Measurements from ENCODE around the gene RASSF8. TPM values are rescaled to one million over a fixed set of nuclear protein-coding genes. Genes with fewer than 3 reads are reported as not detected.

The RASSF8 gene
- total RNA-seq, 1 donor from 2014 or later, result 60.6 TPM

DNA sequence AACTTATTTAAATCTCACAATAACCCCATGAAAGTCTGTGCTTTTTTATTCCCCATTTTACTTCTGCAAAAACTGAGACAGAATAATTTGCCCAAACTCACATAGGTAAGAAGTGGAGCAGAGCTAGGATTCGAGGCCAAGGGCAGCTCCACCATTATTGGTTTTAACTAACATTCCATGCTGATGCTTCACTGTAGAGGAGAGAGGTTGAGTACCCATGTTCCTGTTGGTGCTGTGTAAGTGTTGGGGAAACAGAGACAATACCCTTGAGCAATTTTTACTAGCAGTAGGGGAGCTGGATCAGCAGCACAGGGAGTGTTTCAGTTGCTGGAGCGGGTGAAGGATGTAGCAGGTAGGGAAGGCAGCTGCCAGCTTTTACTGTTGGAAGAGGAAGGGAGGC lies 21.1 kb downstream of the RASSF8 start:
- H3K4me1 Mint-ChIP-seq, result peaks cover 41% of the 10 kb centered on the region
- no peak for DNase-seq (ENCODE audit: low spot score in 2 of 2, unreplicated experiment in 2 of 2)
- H3K36me3 Mint-ChIP-seq, result no peaks in the 10 kb centered on the region
- no peak overlapping the region for H3K4me3 Mint-ChIP-seq
- H3K27ac Mint-ChIP-seq, result peak overlapping the region; percentile 14
- H3K9me3 Mint-ChIP-seq, result no peaks in the 10 kb centered on the region
- TF ChIP-seq, protein P1, sequence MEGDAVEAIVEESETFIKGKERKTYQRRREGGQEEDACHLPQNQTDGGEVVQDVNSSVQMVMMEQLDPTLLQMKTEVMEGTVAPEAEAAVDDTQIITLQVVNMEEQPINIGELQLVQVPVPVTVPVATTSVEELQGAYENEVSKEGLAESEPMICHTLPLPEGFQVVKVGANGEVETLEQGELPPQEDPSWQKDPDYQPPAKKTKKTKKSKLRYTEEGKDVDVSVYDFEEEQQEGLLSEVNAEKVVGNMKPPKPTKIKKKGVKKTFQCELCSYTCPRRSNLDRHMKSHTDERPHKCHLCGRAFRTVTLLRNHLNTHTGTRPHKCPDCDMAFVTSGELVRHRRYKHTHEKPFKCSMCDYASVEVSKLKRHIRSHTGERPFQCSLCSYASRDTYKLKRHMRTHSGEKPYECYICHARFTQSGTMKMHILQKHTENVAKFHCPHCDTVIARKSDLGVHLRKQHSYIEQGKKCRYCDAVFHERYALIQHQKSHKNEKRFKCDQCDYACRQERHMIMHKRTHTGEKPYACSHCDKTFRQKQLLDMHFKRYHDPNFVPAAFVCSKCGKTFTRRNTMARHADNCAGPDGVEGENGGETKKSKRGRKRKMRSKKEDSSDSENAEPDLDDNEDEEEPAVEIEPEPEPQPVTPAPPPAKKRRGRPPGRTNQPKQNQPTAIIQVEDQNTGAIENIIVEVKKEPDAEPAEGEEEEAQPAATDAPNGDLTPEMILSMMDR (IDR thresholded peaks at IDR 0.05; ENCODE audit: unreplicated experiment), result no peak
- no peaks in the 10 kb centered on the region for H3K27me3 Mint-ChIP-seq (ENCODE audit: low read depth)

DNA sequence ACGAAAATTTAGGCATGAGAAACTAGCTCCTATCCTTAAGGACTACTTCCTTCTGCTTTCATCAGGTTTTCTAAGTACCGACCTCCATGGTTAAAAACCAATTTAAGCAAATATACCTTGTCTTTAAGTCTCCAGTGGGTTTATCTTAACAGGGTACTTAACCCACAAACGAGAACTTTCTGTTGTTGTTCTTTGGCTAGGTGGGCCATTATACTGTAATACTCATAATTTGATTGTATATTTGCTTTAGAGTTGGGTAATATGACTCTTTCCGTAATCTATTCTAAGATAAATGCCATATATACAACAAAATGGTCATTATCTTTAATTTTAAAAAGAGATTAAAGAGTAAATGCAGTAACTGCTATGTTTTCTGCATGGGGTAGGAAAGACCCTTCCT lies 21.6 kb downstream of the RASSF8 start:
- TF ChIP-seq, protein P1 (IDR thresholded peaks at IDR 0.05; ENCODE audit: unreplicated experiment), result no peak
- no peak overlapping the region for H3K27ac Mint-ChIP-seq
- H3K9me3 Mint-ChIP-seq, result no peaks in the 10 kb centered on the region
- no peaks in the 10 kb centered on the region for H3K27me3 Mint-ChIP-seq (ENCODE audit: low read depth)
- no peak overlapping the region for H3K4me3 Mint-ChIP-seq
- DNase-seq (ENCODE audit: low spot score in 2 of 2, unreplicated experiment in 2 of 2), result no peak
- peaks cover 36% of the 10 kb centered on the region for H3K4me1 Mint-ChIP-seq
- no peaks in the 10 kb centered on the region for H3K36me3 Mint-ChIP-seq

GRCh38 chr12:25981597-25981996 lies 23.1 kb downstream of the RASSF8 start:
- Mint-ChIP-seq H3K27ac (no peak overlapping the region), H3K4me1 (peaks cover 32% of the 10 kb centered on the region), H3K4me3 (no peak overlapping the region), H3K36me3 (no peaks in the 10 kb centered on the region), H3K9me3 (no peaks in the 10 kb centered on the region), H3K27me3 (ENCODE audit: low read depth) (no peaks in the 10 kb centered on the region)
- DNase-seq (ENCODE audit: low spot score in 2 of 2, unreplicated experiment in 2 of 2), result no peak
- TF ChIP-seq, protein P1 (IDR thresholded peaks at IDR 0.05; ENCODE audit: unreplicated experiment), result no peak

DNA sequence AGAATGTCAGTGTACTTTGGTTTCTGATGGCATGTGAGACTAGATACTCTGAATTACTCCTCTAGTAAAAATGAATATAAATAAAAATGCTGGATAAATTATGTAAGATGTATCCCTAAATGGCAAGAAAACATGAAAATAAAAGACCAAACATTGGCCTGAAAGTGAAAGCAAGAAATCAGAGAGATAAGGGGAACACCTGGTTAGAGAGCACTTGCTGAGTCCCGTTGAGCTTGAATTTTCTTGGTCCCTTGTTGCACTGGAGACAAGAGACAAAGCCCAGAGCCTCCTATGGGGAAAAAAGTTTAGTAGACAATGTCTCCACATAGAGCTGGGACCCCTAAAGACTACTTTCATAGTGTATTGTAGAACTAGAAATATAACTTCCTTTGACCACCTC lies 23.9 kb downstream of the RASSF8 start:
- Mint-ChIP-seq H3K27me3 (ENCODE audit: low read depth) (no peaks in the 10 kb centered on the region), H3K9me3 (no peaks in the 10 kb centered on the region), H3K36me3 (no peaks in the 10 kb centered on the region), H3K4me3 (no peak overlapping the region), H3K27ac (no peak overlapping the region), H3K4me1 (peaks cover 32% of the 10 kb centered on the region)
- TF ChIP-seq, protein P1 (IDR thresholded peaks at IDR 0.05; ENCODE audit: unreplicated experiment), result no peak
- no peak for DNase-seq (ENCODE audit: low spot score in 2 of 2, unreplicated experiment in 2 of 2)

- no peak for DNase-seq (ENCODE audit: low spot score in 2 of 2, unreplicated experiment in 2 of 2)
- no peaks in the 10 kb centered on the region for H3K9me3 Mint-ChIP-seq
- H3K4me3 Mint-ChIP-seq, result no peak overlapping the region
- no peak overlapping the region for H3K27ac Mint-ChIP-seq
- TF ChIP-seq, protein P1 (IDR thresholded peaks at IDR 0.05; ENCODE audit: unreplicated experiment), result no peak
- no peaks in the 10 kb centered on the region for H3K27me3 Mint-ChIP-seq (ENCODE audit: low read depth)
- no peaks in the 10 kb centered on the region for H3K36me3 Mint-ChIP-seq
- peaks cover 32% of the 10 kb centered on the region for H3K4me1 Mint-ChIP-seq
Measured at GRCh38 chr12:25983625-25984024, 25.1 kb downstream of the RASSF8 start.

DNA sequence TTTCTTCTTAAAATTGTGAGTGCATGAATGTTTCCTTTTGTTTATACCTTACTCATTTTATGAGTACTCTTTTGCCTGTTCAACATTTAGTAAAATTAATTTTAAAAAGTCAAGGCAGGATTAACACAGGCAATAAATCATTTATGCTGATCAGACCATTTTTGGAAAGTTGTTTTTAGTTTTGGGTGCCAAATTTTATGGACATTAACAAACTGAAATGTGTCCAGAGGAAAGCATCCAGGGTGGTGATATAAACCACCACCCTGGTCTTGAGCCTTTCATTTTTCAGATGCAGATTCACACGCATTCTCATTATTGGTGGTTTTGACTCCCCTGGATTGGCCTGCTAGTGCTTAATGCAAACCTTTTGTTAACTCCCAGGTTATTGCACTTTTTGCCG lies 26.3 kb downstream of the RASSF8 start:
- TF ChIP-seq, protein P1 (IDR thresholded peaks at IDR 0.05; ENCODE audit: unreplicated experiment), result no peak
- H3K27ac Mint-ChIP-seq, result no peak overlapping the region
- H3K9me3 Mint-ChIP-seq, result no peaks in the 10 kb centered on the region
- H3K4me3 Mint-ChIP-seq, result no peak overlapping the region
- no peaks in the 10 kb centered on the region for H3K36me3 Mint-ChIP-seq
- no peaks in the 10 kb centered on the region for H3K27me3 Mint-ChIP-seq (ENCODE audit: low read depth)
- H3K4me1 Mint-ChIP-seq, result peaks cover 30% of the 10 kb centered on the region
- DNase-seq (ENCODE audit: low spot score in 2 of 2, unreplicated experiment in 2 of 2), result no peak

Data from mesothelial cell of epicardium (in vitro differentiated cells).